Stimulated activated CD4-positive, alpha-beta T cell treated with anti-CD3 and anti-CD28 coated beads, Interleukin-4, amount 100 ng/mL, for 48 hours (primary cell): ENCODE data around the gene ZNF750.
"Not testable (repeated sequence)": the region's sequence is repeated elsewhere in the genome, so short reads cannot be mapped to it uniquely, and the experiment has no call there.

Experiments used
- DNase-seq, 2 donors: peaks; one replicate each; pipeline ENCODE4 v3.0.0-alpha.2; 2020; ENCODE audit warnings: low read depth in 2 of 2

Gene ZNF750

DNA sequence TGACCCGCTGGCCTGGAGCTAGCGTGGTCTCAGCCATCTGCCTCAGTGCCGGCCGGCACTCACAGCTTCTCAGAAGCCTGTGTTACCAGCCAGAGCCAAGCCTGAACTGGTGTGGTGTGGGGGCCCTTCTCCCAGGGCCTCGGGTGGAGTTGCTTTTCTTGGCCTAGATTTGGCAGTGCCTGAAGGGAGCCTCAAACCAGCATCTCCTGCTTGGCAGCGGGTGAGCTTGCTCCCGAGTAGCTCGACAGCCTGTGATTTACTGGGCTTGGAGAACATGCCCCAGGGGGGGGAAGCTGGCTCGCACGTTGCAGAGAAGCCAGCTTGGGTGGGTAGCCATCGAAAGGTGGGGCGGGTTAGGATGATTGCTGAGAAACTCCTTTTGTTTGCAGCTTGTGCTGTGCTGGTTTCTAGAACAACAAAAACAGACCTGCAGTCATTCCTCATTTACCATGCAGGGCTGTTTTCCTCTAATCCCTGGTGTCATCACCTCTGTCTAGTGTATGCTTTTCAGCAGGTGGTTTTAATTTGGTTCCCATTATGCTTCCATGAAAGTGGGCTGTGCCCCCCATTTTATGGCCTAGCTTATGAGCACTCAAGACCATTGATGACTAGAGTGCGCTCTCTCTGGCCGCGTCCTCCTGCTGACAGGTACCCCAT, 45.7 kb downstream of the ZNF750 start:
- DNase-seq, result no peak

DNA sequence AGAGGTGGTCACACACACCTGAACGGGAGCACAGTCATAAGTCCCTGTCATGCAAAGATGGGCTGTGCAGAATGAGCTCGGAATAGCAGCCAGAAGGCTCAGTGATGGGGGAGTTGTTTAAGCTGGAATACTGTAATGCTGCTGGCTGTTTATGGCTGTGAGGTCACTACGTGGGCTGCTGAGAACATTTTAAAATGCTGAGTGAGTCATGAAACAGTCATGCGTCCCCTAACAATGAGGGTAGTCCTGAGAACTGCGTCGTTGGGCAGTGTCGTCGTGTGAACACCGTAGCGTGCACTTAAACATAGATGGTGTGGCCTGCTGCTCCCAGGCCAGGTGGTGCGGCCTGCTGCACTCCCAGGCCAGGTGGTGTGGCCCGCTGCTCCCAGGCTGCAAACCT, 48.3 kb downstream of the ZNF750 start:
- DNase-seq, result no peak

DNA sequence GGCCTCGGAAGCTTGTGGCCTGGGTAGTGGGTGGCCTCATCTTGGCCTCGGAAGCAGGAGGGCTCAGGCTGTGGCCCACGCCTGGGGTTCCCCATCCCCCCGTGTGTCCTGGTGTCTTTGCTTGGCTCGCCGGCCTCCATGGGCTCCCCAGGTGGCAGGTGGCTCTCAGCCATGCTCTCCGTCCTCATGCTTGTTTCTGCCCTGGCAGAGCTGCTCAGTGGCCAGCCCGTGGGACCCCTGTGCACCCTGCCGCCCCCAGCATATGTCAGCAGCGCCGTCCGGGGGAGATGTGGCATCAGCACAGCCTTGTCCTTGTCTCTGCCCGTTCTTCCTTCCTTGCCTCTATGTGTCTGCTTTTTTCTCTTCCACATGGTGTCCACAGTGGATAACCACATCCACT, 49.4 kb downstream of the ZNF750 start:
- DNase-seq, result no peak

DNA sequence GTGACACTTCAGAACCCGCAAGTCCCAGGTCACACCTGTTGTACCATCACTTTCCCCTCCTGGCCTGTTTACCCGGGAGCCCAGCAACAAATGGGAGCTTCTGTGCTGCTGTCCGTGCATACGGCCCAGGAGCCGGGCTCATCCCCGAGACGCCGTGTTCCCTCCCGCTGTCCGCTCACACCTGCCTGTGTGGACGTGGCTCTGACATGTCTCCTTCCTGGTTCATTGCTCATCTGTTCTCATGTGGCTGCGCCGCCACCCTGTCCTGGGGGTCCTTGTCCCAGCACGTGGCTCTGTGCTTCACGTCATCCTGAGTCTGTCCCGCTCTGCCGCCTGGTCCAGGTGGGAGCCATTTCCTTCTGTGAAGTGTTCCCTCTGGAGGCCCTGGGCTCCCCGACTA, 50.0 kb downstream of the ZNF750 start:
- no peak for DNase-seq

DNA sequence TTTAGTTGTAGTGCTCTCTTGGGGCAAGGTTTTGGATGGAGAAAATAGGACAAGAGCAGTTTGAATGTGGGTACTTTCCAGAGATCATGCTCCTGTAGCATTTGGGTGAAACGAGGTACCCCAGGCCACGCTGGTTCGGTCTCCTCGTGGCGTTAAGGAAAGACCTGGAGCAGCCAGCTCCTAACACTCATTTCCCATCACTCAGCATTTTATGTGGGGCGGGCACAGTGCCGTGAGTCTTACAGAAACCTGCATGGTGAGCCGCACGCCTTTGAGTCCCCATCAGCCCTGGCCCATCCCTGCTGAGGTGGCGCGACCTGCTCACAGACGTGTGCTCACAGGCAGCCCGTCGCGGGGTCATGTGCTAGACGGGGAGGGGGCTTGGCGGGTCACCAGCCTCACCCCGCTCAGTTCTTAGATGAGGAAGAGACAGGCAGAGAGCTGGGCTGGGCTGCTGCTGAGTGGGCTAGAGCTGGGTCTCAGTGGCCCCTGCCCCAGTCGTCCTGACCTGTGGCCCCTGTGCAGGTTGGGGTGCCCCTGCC, 50.7 kb downstream of the ZNF750 start:
- no peak for DNase-seq

DNA sequence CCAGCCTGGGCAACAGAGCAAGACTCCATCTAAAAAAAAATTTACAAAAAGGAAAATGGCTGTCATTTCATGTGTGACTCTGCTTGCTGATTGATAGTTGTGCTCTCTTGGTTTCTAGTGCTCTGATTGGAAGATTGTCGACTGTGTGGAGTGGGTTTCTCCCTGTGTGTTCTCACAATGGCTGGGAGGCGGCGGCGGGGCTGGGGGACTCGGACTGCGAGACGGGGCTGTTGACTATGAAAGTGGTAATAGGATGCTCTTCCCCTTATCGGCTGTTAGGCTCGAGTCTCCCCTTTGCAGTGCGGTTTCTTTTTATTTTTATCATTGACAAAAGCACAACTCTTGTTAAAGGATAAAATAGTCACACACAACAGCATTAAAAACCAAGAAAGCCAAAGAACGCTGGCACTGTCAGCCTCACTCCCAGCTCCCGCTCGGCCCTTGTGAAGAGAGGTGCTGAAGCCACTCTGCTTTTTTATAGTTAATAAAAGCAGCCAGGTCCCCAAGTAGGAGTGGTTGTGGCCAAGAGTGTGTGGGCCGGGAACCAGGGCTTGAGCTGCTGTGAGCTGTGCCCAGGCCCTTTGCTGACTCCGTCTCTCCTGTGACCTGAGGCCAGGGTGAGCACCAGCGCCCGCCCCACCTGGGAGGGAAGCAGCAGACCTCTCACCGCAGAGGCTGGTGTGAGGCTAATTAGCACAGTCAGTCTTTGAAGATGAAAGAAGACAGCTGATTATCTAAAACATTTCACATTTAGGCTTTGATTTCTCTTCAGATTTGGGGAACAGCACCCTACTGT, 51.4 kb downstream of the ZNF750 start:
- no peak for DNase-seq

DNA sequence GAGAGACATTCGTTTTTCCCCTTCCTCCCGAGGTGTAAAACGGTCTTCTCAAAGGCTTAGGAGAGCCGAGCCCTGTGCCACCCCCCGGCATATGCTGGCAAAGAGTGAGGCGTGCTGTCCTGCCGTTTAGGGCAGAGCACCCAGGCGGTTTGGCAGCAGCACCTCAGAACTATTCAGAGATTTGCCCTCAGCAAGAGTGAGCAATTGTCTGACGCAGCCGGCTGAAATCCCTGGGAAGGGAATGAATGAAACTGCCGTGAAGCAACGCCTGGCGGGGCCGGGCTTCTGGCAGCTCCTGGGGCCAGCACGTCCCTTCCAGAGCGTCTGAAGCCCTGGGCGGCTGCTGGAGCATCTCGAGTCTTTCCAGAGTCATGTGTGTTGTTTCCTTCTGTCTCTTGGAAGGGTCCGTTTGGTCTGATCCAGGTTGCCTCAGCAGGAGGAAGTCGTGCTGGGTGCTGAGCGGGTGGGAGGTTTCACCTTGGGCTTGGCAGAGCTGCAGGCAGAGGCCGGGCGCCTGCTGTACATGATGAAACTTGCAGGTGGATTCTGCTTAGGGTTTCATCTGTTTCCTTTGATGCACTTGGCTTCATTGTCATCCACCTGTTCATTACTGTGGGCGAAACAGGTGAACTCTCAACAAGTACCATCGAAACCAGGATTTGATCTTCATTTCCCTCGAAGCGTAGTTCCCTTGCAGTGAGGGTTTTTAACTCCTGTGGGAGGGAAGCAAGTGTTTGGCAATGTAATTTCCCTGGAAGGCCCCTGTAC, 52.6 kb downstream of the ZNF750 start:
- no peak for DNase-seq

DNA sequence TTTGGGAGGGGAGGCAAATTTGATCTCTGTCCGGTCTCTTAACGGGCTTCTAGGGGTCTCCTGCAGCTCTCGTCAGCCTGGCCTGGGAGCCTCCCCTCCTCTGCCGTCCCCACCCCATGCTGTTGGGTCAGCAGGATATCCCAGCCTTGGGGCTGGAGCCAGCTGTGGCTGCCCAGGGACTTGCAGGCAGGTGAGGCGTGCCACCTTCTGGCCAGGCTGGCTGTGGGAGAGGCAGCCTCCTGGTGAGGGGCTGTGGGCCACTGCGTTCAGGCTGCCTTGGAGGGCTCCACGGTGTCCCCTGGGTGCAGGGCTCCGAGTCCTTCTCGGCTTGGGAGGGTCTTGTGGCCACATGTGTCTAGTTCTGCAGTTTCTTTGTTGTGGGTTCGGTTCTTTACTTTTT, 53.4 kb downstream of the ZNF750 start:
- DNase-seq, result no peak

DNA sequence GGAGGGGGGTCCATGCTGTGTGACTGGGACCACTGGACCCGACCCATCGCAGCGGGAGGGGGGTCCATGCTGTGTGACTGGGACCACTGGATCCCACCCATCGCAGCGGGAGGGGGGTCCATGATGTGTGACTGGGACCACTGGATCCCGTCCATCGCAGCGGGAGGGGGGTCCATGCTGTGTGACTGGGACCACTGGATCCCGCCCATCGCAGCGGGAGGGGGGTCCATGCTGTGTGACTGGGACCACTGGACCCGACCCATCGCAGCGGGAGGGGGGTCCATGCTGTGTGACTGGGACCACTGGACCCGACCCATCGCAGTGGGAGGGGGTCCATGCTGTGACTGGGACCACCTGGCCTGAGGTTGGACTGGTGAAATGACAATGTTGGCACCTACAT, 54.2 kb downstream of the ZNF750 start:
- not testable (repeated sequence) for DNase-seq

DNA sequence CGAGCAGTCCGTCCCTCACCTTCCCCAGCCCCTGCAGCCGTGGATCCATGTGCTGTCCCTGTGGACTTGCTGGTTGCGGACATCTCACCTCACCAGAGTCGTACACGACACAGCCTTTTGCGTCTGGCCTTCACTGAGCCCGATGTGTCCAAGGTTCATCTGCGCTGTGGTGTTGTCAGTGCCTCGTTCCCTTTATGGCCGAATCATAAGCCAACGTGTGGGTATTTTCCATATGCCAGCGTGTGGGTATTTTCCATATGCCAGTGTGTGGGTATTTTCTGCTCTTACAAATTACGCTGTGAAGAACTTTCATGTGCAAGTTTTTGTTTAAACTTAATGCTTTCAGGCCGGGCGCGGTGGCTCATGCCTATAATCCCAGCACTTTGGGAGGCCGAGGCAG, 56.3 kb downstream of the ZNF750 start:
- DNase-seq, result no peak

DNA sequence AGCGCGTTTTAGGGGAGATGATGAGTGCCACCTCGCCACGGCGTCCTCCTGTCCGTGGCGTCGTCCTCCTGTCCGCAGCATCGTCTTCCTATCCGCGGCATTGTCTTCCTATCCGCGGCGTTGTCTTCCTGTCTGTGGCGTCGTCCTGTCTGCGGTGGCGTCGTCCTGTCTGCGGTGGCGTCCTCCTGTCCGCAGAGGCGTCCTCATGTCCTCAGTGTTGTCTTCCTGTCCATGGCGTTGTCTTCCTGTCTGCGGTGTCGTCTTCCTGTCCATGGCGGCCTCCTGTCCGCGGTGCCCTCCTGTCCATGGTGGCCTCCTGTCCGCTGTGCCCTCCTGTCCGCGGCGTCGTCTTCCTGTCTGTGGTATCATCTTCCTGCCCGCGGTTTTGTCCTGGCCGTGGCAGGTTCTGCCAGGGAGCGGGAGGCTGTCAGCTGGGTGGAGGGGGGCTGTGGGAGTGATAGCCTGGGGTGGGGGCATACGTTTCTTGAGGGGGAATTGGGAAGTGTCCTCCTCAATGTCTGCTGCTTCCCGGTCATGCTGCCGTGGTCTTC, 57.1 kb downstream of the ZNF750 start:
- DNase-seq, result no peak

DNA sequence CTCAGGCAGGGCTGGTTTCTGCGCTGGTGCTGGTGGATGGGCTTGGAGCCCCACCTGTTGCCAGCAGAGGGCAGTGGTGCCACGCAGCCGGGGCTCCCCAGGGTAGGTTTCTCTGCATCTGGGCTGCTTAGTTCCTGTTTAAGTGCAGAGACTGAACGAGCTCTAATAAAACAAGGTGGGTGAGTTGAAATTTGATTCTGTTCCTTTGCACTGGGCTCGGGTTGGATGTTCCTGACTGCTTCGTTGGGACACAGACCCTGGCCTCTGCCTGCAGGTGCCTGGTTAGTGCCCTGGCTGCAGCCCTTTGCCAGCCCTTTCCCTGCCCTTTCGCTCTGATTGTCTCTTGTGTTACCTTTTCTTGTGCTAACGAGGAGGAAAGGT, 57.9 kb downstream of the ZNF750 start:
- DNase-seq, result peak; percentile 69 to 81

DNA sequence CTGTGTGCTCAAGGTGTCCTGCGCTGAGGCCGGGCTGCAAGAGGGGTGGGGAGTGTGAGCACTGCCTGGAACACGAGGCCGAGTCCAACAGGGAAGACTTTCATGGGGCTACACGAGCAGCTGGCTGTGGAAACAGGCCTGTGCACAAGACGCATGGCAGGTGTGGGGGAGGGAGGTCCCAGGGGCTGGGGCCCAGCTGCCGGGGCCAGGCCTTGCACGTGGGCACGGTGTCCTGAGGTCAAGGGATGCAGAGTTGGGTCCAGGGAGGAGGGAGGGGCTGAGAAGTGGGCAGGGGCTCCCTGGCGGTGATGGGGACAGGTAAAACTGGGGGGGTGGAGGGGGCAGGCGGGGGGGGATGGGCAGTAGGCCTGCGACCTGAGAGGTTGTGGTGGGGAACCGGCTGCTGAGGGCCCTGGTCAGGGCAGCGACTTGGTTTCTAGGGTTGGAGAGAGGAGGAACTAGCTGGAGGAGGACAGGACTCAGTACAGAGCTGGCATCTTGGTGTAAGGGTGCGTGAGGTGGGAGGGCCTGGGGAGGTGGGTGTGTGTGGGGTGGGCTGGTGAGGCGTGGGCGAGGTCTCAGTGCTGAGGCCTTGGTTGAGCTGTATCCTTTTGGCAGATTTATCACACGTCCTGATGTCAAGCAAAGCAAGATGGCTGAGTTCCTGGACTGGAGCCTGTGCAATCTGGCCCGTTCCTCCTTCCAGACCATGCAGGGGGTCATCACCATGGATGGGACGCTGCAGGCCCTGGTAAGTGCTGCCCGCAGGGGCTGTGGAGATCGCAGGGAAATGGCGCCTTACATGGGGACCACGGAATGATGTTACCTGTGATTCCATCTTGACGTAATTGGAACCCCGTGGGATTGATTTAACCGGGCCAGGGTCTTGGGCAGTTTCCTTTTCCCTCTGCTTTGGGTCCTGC, 58.6 kb downstream of the ZNF750 start:
- no peak for DNase-seq

DNA sequence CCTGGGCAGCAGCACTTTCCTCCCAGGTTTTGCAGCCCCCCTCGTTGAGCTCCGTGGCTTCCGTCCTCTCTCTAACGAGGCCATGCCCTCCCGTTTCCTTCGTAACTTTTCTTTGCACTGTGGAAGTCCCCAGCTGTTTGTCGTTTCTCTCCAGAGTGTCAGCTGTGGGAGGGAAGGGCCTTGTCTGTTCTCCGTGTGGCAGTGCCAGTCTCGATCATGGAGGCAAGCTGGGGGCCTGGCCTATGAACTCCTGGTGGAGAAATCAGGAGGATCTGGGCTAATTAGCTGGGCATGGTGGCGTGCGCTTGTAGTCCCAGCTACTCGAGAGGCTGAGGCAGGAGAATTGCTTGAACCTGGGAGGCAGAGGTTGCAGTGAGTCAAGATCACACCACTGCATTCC, 59.6 kb downstream of the ZNF750 start:
- no peak for DNase-seq

DNA sequence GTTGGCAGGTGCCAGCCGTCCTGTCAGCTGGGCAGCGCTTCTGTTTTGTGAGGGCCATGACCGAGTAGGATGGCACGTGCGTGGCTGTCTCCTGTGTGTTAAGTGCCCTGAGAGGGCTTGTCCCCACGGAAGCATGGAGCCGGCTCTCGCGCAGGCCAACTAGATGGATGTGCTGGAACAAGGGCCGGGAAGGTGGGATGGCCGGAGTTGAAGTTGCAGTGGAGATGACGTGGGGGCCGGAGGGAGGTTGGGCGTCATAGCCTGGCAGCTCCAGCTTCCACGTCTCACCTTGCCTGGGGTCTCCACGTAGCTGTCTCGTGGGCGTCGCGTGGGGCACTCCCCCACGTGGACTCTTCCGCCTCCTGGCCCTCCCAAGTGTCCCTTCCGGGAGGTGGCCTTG, 60.3 kb downstream of the ZNF750 start:
- DNase-seq, result no peak
